ENCODE measurements around the gene TMCO6. TPM values are rescaled to one million over a fixed set of nuclear protein-coding genes. Genes with fewer than 3 reads are reported as not detected.
A peak's percentile ranks its signal among the peaks of the same experiment; 100 is the strongest.
"Not testable (repeated sequence)": the region's sequence is repeated elsewhere in the genome, so short reads cannot be mapped to it uniquely, and the experiment has no call there.

The TMCO6 gene
- total RNA-seq (2021) (24.1 and 26.5 TPM in 2 replicates), Bru-seq, nascent RNA (percentile 72 among the genes with signal in this experiment), BruChase-seq, experiment 1, labeled RNA remaining after a 2-hour chase (percentile 70 among the genes with signal in this experiment), BruChase-seq, experiment 2, labeled RNA remaining after a 6-hour chase (percentile 66 among the genes with signal in this experiment)
- long read RNA-seq, transcript TMCO6-203 (12 exons, 1,887 nt): major isoform, 6 of 21 reads
- long read RNA-seq, partial matches to known transcripts: 3 of 21 reads
- long read RNA-seq, other reads (novel, unspliced or antisense): 11 of 21 reads

DNA sequence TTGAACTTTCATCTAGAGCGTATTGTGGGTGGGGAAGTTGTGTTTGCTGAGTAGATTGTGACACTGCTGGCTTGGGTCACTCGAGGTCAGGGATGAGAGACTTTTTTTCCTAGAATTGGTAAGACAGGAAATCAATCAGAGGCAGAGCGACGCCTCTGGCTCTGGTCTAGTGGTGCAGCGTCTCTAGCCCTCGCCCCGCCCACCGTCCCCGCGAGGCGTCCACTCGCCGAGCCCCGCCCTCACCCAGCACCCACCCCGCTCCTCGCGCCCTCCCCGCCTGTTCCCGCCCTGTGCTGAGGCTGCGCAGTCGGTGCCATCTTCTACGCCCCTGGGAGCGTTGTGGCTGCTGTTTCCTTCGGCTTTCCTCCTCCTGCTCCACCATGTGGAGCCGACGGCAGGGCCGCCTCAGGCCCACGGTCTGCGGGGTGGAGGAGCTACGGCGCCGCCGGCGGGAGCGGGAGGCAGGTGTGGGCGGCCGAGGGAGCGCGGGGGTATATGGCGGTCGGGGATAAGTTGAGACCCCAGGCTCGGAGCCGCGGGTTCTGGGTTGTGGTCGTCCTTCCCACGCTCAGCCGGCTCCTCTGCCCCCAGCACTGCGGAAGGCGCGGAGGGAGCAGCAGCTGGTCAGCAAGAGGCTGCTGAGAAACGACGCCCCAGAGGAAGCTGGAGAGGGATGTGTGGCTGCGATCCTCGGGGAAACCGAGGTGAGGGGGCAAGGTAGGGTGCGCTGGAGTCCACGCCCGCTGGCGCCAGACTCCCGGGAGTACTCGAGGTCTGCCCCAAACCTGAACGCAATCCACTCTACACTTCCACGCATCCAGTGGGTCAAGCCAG is at the start of gene TMCO6:
Gene TMCO6, plus strand, starts transcription at position 304 of the 834 bp plus-strand sequence. Its CDS starts 77 bp downstream, at position 381.
- Histone ChIP-seq H3K4me3 (ENCODE audit: low read depth, low read length, poor library complexity, severe bottlenecking) (peak within 1 kb of the TSS; percentile 91), H3K4me1 (ENCODE audit: insufficient read depth, low read length, poor library complexity, severe bottlenecking) (peaks cover 17% of the 10 kb centered on the region), H3K36me3 (ENCODE audit: insufficient read depth, low read length, poor library complexity, severe bottlenecking) (peaks cover 22% of the 10 kb centered on the region), H3K27ac (ENCODE audit: low read depth, low read length, poor library complexity, severe bottlenecking) (peak within 1 kb of the TSS; percentile 93), H3K27me3 (replicated peaks; ENCODE audit: insufficient read depth, low read depth, low read length, poor library complexity) (no peaks in the 10 kb centered on the region), H3K9me3 (ENCODE audit: low read depth, low read length, poor library complexity, severe bottlenecking) (no peaks in the 10 kb centered on the region)
- intact Hi-C loops (cut with micrococcal nuclease; ENCODE audit: unreplicated experiment): loop anchor here (5.0 kb wide), 2 partner anchors 77 to 267 kb away; partner anchors contain the start of genes APBB3 and SLC35A4
- peak; percentile 97 for DNase-seq (ENCODE audit: low spot score)
- TF ChIP-seq EZH2 (IDR thresholded peaks at IDR 0.05; ENCODE audit: borderline replicate concordance, low read depth, low read length, poor library complexity, severe bottlenecking): no peak
- TF ChIP-seq, protein P1, sequence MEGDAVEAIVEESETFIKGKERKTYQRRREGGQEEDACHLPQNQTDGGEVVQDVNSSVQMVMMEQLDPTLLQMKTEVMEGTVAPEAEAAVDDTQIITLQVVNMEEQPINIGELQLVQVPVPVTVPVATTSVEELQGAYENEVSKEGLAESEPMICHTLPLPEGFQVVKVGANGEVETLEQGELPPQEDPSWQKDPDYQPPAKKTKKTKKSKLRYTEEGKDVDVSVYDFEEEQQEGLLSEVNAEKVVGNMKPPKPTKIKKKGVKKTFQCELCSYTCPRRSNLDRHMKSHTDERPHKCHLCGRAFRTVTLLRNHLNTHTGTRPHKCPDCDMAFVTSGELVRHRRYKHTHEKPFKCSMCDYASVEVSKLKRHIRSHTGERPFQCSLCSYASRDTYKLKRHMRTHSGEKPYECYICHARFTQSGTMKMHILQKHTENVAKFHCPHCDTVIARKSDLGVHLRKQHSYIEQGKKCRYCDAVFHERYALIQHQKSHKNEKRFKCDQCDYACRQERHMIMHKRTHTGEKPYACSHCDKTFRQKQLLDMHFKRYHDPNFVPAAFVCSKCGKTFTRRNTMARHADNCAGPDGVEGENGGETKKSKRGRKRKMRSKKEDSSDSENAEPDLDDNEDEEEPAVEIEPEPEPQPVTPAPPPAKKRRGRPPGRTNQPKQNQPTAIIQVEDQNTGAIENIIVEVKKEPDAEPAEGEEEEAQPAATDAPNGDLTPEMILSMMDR (conservative IDR thresholded peaks at IDR 0.05; ENCODE audit: low read depth, low read length): peak; percentile 72
- TSS peak; percentile 65 for BruUV-seq (replicated peaks)
- ChIA-PET POLR2A (ENCODE audit: low non-redundant PET) (no interaction called here), CTCF (no interaction called here)

DNA sequence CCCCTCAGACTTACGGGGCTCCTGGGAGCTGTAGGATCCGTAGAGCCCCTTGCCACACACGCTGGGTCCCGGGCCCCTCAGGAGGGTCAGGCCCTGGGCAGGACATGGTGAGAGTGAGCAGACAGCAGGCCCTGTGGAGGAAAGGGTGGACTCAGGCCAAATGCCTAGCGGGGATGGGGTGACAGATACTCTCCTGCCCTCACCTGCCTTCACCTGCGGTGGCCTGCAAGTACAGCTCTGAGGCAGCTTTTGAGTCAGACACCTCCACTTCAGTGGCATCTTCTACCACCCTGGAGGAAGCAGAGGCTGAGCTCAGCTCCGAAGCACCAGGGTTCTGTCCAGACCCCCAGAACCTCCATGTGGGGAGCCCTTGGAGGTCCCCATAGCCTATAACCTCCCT is 48.4 kb upstream of the TMCO6 start:
- BruUV-seq (replicated peaks): no TSS peak
- Histone ChIP-seq H3K4me3 (ENCODE audit: low read depth, low read length, poor library complexity, severe bottlenecking) (no peak overlapping the region), H3K27ac (ENCODE audit: low read depth, low read length, poor library complexity, severe bottlenecking) (no peak overlapping the region), H3K9me3 (ENCODE audit: low read depth, low read length, poor library complexity, severe bottlenecking) (no peaks in the 10 kb centered on the region), H3K4me1 (ENCODE audit: insufficient read depth, low read length, poor library complexity, severe bottlenecking) (no peaks in the 10 kb centered on the region), H3K27me3 (replicated peaks; ENCODE audit: insufficient read depth, low read depth, low read length, poor library complexity) (no peaks in the 10 kb centered on the region), H3K36me3 (ENCODE audit: insufficient read depth, low read length, poor library complexity, severe bottlenecking) (no peaks in the 10 kb centered on the region)
- CTCF ChIA-PET: no interaction called here
- no peak for DNase-seq (ENCODE audit: low spot score)
- POLR2A ChIA-PET (ENCODE audit: low non-redundant PET): no interaction called here
- intact Hi-C loops (cut with micrococcal nuclease; ENCODE audit: unreplicated experiment): no loop called here
- no peak for TF ChIP-seq EZH2 (IDR thresholded peaks at IDR 0.05; ENCODE audit: borderline replicate concordance, low read depth, low read length, poor library complexity, severe bottlenecking)
- TF ChIP-seq, protein P1 (conservative IDR thresholded peaks at IDR 0.05; ENCODE audit: low read depth, low read length): no peak

DNA sequence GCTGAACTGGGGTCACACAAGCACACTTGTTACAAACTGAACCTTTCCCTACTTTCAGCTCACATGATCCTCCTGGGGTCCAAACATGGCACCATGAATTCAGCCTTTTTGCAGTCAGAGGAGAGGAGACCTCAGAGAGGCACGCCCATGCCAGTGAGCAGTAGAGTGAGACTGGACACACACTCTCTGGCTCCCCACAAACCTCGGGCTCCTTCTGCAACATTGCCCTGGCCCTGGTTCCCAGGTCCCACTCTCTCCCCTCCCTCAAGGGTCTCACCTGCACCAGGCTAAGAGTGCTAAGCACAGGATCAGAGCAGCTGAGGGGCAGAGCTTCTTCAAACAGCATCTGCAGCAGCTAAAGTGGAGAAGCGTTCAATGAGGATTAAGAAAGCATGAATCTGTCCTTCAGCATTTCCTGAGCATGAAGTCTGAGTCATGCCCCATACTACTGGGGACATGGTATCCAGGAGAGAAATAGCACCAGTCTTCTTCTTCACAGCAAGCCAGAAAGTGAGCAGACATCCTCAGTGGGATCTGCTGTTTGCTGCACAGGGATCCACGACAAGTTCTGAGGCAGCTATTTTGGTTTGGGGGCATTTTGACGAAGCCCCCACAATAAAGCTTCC is 47.4 kb upstream of the TMCO6 start:
- Histone ChIP-seq H3K36me3 (ENCODE audit: insufficient read depth, low read length, poor library complexity, severe bottlenecking) (no peaks in the 10 kb centered on the region), H3K4me3 (ENCODE audit: low read depth, low read length, poor library complexity, severe bottlenecking) (no peak overlapping the region), H3K27me3 (replicated peaks; ENCODE audit: insufficient read depth, low read depth, low read length, poor library complexity) (no peaks in the 10 kb centered on the region), H3K4me1 (ENCODE audit: insufficient read depth, low read length, poor library complexity, severe bottlenecking) (no peaks in the 10 kb centered on the region), H3K9me3 (ENCODE audit: low read depth, low read length, poor library complexity, severe bottlenecking) (no peaks in the 10 kb centered on the region), H3K27ac (ENCODE audit: low read depth, low read length, poor library complexity, severe bottlenecking) (no peak overlapping the region)
- ChIA-PET POLR2A (ENCODE audit: low non-redundant PET) (interaction anchor here (0.5 kb wide), 1 partner anchor 117 kb away, joined by 7 read pairs; no protein-coding TSS in a partner anchor), CTCF (no interaction called here)
- peak; percentile 59 for DNase-seq (ENCODE audit: low spot score)
- no TSS peak for BruUV-seq (replicated peaks)
- intact Hi-C loops (cut with micrococcal nuclease; ENCODE audit: unreplicated experiment): no loop called here
- no peak for TF ChIP-seq EZH2 (IDR thresholded peaks at IDR 0.05; ENCODE audit: borderline replicate concordance, low read depth, low read length, poor library complexity, severe bottlenecking)
- TF ChIP-seq, protein P1 (conservative IDR thresholded peaks at IDR 0.05; ENCODE audit: low read depth, low read length): no peak

DNA sequence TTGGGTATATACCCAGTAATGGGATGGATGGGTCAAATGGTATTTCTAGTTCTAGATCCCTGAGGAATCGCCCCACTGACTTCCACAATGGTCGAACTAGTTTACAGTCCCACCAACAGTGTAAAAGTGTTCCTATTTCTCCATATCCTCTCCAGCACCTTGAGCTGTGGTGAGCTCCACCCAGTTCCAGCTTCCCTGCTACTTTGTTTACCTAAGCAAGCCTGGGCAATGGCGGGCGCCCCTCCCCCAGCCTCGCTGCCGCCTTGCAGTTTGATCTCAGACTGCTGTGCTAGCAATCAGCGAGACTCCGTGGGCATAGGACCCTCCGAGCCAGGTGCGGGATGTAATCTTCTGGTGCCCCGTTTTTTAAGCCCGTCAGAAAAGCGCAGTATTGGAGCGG is 46.2 kb upstream of the TMCO6 start:
- H3K4me1 ChIP-seq (ENCODE audit: insufficient read depth, low read length, poor library complexity, severe bottlenecking); BruUV-seq (replicated peaks); intact Hi-C loops (cut with micrococcal nuclease; ENCODE audit: unreplicated experiment); H3K4me3 ChIP-seq (ENCODE audit: low read depth, low read length, poor library complexity, severe bottlenecking); H3K27me3 ChIP-seq (replicated peaks; ENCODE audit: insufficient read depth, low read depth, low read length, poor library complexity); CTCF ChIA-PET; POLR2A ChIA-PET (ENCODE audit: low non-redundant PET); H3K27ac ChIP-seq (ENCODE audit: low read depth, low read length, poor library complexity, severe bottlenecking); DNase-seq (ENCODE audit: low spot score); H3K9me3 ChIP-seq (ENCODE audit: low read depth, low read length, poor library complexity, severe bottlenecking); H3K36me3 ChIP-seq (ENCODE audit: insufficient read depth, low read length, poor library complexity, severe bottlenecking): not testable (repeated sequence)

Measured in A673 (cell line).